Stimulated activated CD8-positive, alpha-beta memory T cell treated with anti-CD3 and anti-CD28 coated beads, Interleukin-7, amount 100 ng/mL, for 1 hour (primary cell): ENCODE data around the gene HCRT.
"Not testable (repeated sequence)": the region's sequence is repeated elsewhere in the genome, so short reads cannot be mapped to it uniquely, and the experiment has no call there.

Experiments
- DNase-seq, 2 donors: peaks; one replicate each; pipeline ENCODE4 v3.0.0-alpha.2; 2020; ENCODE audit warnings: low read depth in 2 of 2

HCRT gene

DNA sequence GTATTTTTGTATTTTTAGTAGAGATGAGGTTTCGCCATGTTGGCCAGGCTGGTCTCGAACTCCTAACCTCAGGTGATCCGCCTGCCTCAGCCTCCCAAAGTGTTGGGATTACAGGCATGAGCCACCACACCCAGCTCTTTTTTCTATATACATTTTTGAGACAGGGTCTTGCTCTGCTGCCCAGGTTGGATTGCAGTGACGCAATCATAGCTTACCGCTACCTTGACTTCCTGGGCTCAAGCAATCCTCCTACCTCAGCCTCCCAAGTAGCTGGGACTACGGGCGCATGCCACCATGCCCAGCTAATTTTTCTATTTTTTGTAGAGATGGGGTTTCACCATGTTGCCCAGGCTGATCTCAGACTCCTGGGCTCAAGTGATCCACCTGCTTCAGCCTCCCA, 44.6 kb downstream of the HCRT start:
- not testable (repeated sequence) for DNase-seq

DNA sequence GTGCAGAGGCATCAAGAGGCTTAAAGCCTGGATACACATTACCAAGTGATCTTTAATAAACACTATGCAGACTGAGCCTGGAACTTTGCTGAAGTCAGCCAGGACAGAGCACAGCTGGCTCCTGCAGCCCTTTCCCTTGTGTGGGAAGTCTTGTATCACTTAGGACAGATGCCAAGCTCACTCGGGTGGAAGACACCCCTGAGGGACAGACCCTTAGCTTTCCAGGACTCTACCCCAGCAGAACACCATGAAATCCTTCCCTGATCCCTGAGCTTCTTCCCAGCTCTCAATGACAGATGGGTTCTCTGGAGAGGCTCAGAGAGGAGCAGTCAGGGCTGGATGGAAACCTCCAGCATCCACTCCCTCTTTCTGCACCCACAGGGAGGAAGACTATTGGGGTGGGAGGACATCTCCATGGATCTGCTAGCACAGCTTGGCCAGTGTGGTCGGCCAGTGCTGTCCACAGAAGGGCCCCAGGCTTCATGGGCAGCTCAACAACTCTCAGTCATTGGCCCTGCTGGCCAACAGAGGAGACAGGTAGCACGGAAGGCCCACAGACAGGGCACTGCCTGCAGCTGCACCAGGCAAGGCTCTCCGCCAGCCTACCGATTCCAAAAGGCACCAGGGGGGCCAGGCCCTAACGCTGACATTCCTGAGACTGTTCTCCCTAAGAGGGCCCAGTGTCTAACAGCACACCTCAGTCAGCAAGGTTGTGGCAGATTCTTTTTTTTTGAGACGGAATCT, 46.3 kb downstream of the HCRT start:
- DNase-seq = no peak

DNA sequence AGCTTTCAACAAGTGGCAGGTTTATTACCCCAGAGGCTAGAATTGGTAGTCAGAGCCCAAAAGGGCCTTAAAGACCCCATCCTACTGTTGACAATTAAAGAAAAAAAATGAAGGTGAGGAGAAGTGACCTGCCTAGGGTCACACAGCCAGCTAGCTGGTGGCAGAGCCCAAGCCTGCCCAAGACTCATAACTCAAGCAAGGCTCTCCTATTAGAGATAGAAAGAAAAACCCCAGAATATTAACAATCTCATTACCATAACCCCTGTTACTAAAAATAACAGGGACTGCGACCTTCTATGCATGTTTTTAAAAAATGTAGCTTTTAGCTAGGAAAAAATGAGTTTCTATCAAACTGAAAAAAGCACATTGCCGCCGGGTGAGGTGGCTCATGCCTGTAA, 48.6 kb downstream of the HCRT start:
- DNase-seq = no peak

DNA sequence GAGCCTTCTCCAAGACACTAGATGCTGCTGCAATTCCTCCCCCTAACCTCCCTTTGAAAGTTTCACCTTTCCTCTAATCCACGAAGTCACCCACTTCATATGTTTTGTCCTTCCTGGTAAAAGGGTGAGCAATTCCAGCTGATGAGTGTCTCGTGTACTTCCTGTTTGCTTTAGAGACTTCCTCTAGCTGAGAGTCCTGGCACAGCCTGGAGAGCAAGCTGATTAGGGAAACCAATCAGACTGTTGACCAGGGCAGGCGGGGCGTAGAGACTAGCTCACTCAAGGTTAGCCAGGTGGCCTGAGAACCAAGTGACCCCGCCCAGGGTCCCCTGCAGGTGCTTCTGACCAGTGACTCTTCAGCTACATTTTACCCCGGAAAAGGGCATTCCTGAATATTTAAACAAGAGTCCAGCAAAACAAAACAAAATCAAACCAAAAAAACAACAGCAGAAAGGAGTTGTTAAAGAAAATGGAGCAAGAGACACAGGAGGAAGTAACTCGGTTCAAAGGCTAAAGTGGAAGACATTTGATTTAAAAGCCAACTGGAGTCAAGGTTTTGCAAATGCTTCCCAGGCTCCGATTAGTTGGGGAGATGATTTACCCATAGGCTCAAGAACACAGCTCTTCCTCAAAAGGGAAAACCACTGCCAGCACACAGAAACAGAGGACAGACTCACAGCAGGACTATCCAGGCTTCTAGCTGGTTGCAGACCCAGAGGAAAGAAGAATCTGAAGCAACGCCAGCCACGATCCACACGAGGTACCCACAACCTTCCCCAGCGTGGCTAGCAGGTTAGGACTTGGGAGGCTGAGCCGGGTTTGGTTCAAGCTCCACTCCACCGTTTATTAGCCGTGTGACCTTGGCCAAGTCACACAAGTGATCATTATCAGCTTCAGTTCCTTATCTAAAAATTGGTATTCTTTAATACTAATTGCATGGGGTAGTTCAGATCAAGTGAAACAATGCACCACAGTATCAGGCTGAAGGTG, 49.3 kb downstream of the HCRT start:
- no peak for DNase-seq

DNA sequence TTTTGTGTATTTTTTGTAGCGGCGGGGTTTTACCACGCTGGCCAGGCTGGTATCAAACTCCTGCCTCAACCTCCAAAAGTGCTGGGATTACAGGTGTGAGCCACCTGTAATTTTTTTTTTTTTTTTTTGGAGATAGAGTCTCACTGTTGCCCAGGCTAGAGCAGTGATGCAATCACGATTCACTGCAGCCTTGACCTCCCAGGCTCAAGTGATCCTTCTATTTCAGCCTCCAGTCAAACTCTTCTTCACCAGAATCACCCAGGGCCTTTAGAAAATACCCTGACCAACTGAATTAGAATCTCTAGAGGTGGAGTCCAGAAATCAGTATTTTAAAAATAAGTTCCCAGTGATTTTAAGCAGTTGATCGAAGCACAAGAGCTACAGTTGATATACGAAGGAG, 50.1 kb downstream of the HCRT start:
- no peak for DNase-seq
